Measurements from ENCODE around the gene WIZ.

WIZ gene

DNA sequence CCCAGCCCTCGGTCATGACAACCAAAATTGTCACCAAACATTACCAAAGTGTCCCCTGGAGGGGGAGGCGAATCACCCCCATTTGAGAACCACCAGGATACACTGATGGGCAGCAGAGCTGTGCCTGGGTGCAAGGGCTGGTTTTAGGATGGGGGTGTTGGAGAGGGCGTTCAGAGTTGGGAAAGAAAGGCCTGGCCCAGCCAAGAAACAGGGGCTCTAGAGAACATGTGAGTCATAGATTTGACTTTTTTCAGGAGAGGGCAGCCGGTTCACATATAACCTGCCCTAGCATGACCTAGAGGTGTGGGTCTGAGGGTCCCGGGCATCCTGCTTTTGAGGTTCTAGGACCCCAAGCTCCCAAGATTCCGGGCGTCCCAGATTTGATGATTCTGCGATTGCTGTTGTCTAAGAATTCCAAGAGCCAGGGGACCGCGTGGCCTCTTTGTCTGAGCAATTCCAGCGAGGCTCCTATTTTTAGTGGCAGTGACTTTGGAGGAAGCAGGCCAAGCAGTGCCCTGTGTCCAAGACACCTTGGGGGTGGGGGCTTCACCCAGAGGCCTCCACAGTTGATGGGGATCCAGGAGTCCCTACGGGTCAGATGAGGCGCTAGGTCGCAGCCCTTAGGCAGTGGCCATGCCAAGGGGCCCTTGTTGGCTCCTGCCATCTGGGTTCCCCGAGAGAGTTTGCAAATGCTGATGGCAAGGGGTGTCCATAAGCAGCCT lies 5.1 kb downstream of the WIZ start:
- DNase-seq (ENCODE audit: low read depth, low spot score): no peak

- DNase-seq (ENCODE audit: low read depth, low spot score): no peak
These were observed 5.9 kb downstream of the WIZ start for GRCh38 chr19:15443838-15444237.

DNA sequence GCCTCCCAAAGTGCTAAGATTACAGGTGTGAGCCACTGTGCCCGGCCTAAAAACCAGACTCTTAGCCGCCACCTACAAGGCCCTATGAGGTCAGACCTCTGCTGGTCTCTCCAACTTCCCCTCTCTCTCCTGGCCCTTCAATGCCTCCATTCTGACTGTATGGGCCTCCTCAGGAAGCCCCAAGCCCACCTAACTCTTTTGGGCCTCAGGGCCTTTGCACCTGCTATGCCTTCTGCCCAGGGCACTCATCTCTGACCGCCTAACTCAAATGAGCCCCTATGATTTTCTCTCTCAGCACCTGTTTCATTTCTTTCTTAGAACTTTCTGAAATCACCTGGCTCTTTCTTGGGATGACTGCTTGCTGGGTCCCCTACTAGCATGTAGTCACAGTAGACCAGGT lies 6.4 kb downstream of the WIZ start:
- no peak for DNase-seq (ENCODE audit: low read depth, low spot score)

- DNase-seq (ENCODE audit: low read depth, low spot score): no peak
These were observed 7.4 kb downstream of the WIZ start for GRCh38 chr19:15442142-15442920.

DNA sequence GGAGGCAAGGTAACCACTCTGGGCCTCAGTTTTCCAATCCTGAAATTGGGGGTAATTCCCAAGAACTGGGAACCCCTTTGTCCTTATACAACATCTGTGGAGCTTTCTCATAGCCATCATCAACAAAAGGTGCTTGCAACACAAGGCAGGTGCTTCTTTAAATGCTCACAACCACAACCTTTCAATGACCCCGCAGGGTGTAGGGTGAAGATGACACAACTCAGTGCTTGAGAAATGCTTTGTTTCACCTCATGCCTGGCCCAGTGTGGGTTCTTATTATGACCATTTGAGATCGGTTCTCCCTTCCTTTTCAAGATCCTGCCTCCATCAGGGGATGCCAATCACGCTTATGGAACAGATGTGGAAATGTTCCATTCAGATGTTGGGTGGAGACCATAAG lies 8.4 kb downstream of the WIZ start:
- DNase-seq (ENCODE audit: low read depth, low spot score): no peak

- DNase-seq (ENCODE audit: low read depth, low spot score): no peak
These were observed 9.7 kb downstream of the WIZ start for GRCh38 chr19:15439821-15440641.

- DNase-seq (ENCODE audit: low read depth, low spot score): no peak
These were observed 10.5 kb downstream of the WIZ start for GRCh38 chr19:15439078-15439799.

GRCh38 chr19:15438577-15438976 lies 11.2 kb downstream of the WIZ start:
- no peak for DNase-seq (ENCODE audit: low read depth, low spot score)

- DNase-seq (ENCODE audit: low read depth, low spot score): no peak
These were observed 11.6 kb downstream of the WIZ start for GRCh38 chr19:15438124-15438496.

- no peak for DNase-seq (ENCODE audit: low read depth, low spot score)
These were observed 12.2 kb downstream of the WIZ start for GRCh38 chr19:15437355-15438123.

DNA sequence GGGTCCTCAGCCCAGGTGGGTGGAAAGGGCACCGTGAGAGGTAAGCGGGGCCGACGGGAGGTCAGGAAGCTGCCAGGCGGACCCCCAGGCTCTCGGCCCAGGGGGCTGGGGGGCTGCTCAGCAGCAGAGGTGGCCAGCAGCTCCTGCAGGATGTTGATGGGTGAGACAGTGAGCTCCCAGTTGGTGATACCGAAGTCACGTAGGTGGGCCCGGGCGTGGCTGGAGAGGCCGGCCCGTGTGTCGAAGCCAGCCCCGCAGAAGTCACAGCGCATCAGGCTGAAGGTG lies 13.0 kb downstream of the WIZ start:
- no peak for DNase-seq (ENCODE audit: low read depth, low spot score)

- DNase-seq (ENCODE audit: low read depth, low spot score): no peak
These were observed 13.5 kb downstream of the WIZ start for GRCh38 chr19:15436012-15436825.

- no peak for DNase-seq (ENCODE audit: low read depth, low spot score)
These were observed 16.2 kb downstream of the WIZ start for GRCh38 chr19:15433519-15434069.

- DNase-seq (ENCODE audit: low read depth, low spot score): peak; percentile 77
These were observed 16.9 kb downstream of the WIZ start for GRCh38 chr19:15432629-15433518.

GRCh38 chr19:15432018-15432494 lies 17.7 kb downstream of the WIZ start:
- DNase-seq (ENCODE audit: low read depth, low spot score): no peak

GRCh38 chr19:15431396-15432017 lies 18.2 kb downstream of the WIZ start:
- DNase-seq (ENCODE audit: low read depth, low spot score): no peak

DNA sequence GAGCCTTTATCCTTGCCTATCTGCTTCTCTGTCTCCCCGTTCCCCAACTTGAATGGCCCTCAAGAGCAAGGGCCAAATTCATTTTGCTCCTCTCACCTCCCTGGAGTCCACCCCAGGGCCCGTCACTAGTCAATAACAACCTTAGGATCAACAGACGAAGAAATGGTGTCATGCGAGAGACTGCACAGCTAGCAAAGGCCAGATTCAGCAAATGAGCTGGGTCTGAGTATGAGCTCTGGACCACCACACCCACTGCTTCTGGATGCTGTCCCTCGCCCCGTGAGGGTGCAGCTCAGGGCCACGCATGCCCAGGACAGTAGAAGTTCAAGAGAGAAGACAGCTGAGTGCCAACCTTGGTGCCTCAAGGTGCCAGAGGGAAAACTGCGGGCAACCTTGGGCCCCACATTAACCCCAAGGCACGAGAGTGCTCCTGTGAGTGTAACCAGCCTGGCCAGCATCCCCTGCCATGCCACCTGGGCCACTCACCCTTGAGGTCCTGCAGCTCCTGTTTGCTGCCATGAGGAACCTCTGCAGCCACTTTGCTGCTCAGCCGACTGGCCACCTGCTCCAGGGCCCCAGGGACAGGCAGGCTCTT lies 19.1 kb downstream of the WIZ start:
- DNase-seq (ENCODE audit: low read depth, low spot score): no peak
